Esophagus muscularis mucosa (tissue), 4 donors: Measurements from ENCODE around the gene TMEM97. TPM values are rescaled to one million over a fixed set of nuclear protein-coding genes. Genes with fewer than 3 reads are reported as not detected.
A peak's percentile ranks its signal among the peaks of the same experiment; 100 is the strongest.

Experiments
- DNase-seq: peaks from one replicate; pipeline ENCODE4 v3.0.0-alpha.2; 2017; ENCODE audit errors: extremely low spot score
- H3K27ac ChIP-seq, 4 donors: fragments of 200-600 bp; sonication (generic); replicated peaks in 1 of 4; 1 replicate in 3 of 4; 2 replicates in 1 of 4; pipeline ENCODE4 v1.5.1; 2016 to 2019; ENCODE audit warnings: mild to moderate bottlenecking in 1 of 4
- H3K27me3 ChIP-seq, 4 donors: fragments of 200-600 bp; sonication (generic); one replicate each; pipeline versions ENCODE4 v1.5.1 to v1.6.0; 2016 to 2019
- H3K36me3 ChIP-seq, 4 donors: fragments of 200-600 bp; sonication (generic); one replicate each; pipeline ENCODE4 v1.5.1; 2016 to 2019
- H3K4me1 ChIP-seq, 4 donors: fragments of 200-600 bp; sonication (generic); one replicate each; pipeline ENCODE4 v1.5.1; 2016 to 2019
- H3K4me3 ChIP-seq, 4 donors: fragments of 200-600 bp; sonication (generic); 1 replicate in 2 of 4; 2 replicates in 2 of 4; pipeline ENCODE4 v1.5.1; 2016 to 2019; ENCODE audit warnings: mild to moderate bottlenecking in 4 of 4, moderate library complexity in 1 of 4
- H3K9me3 ChIP-seq, 4 donors: fragments of 200-600 bp; sonication (generic); 1 replicate in 3 of 4; 2 replicates in 1 of 4; pipeline ENCODE4 v1.5.1; 2016 to 2019
- CTCF ChIP-seq, 3 experiments: fragments of 200-600 bp in 2 of 3; fragments of 450-650 bp in 1 of 3; sonication (generic) in 2 of 3; IDR thresholded peaks; one replicate each; pipeline ENCODE4 v1.5.1; 2017 to 2019; ENCODE audit warnings: antibody characterized with exemption in 3 of 3, mild to moderate bottlenecking in 2 of 3, moderate library complexity in 1 of 3
- EP300 ChIP-seq: sonication (generic); formaldehyde crosslinking; IDR thresholded peaks from one replicate; pipeline ENCODE4 v1.6.1; 2017; ENCODE audit warnings: antibody characterized with exemption
- POLR2A ChIP-seq: fragments of 450-650 bp; IDR thresholded peaks from one replicate; pipeline ENCODE4 v1.6.1; 2017; ENCODE audit warnings: antibody characterized with exemption, moderate library complexity, mild to moderate bottlenecking, low read depth
- POLR2AphosphoS5 ChIP-seq, 2 donors: sonication (generic); formaldehyde crosslinking; IDR thresholded peaks; one replicate each; pipeline ENCODE4 v1.6.1; 2017; ENCODE audit warnings: antibody characterized with exemption in 2 of 2
- WGBS: methylation state at CpG from one replicate; pipeline ENCODE4 v1.1.5; 2018; 5-methylcytosine and 5-hydroxymethylcytosine counted together
- intact Hi-C: fragments of 100-400 bp; cut with DNase I; formaldehyde crosslinking; loops from one replicate; pipeline ENCODE4 v1.15.1; 2023
- total RNA-seq, 4 donors: library from RNA; depleted of rRNA; stranded (reverse); fragments of >200 nt; gene quantifications; one replicate each; pipeline versions ENCODE4 v1.1.0 to v1.2.1, GENCODE V29; 2016

Gene TMEM97
- total RNA-seq, 4 donors from 2014 or later: 5.8 to 10.8 (median 10.1) TPM

DNA sequence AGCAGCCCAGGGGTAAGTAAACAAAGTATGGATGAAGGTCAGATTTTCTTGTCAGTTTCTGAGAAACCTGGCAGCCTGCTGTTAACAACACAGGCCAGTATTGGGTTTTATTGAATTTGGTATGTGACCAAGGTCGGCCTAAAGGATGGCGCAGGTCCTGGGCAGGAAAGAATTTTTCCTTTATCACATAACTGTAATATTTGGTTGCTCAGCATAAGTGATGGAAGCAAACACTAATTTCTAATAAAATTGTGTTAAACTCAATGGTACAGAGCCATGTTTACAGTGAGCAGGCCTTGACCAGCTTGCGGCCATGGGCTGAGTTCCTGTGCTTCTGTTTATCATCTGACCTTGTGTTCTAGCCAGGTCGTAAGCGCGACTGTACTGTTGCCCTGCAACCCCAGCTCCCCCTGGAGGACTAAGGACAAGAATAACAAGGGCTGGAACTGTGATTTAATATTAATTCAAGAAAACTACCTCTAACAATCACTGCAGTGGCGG lies 27.8 kb downstream of the TMEM97 start:
- Histone ChIP-seq H3K4me1 (peaks cover 9 to 17% (median 12%) of the 10 kb centered on the region in 4 donors), H3K27ac (peak overlapping the region in 1 of 4 donors; percentile 8), H3K9me3 (no peaks in the 10 kb centered on the region), H3K27me3 (no peaks in the 10 kb centered on the region), H3K4me3 (no peak overlapping the region), H3K36me3 (peaks cover 60 to 100% (median 98%) of the 10 kb centered on the region in 4 donors)
- no peak for DNase-seq
- no peak for TF ChIP-seq POLR2A
- peak in 1 of 3 experiments; percentile 12 for TF ChIP-seq CTCF (IDR thresholded peaks at IDR 0.05)
- no peak for TF ChIP-seq EP300
- no peak for TF ChIP-seq POLR2AphosphoS5 (IDR thresholded peaks at IDR 0.05)
- intact Hi-C loops: no loop called here
- 73% methylated on average over 7 of the region's 7 CpGs for WGBS

- DNase-seq: no peak
- TF ChIP-seq CTCF (IDR thresholded peaks at IDR 0.05) (no peak), EP300 (no peak), POLR2A (no peak), POLR2AphosphoS5 (IDR thresholded peaks at IDR 0.05) (no peak)
- 74% methylated on average over 8 of the region's 8 CpGs for WGBS
Measured at GRCh38 chr17:28347261-28347891, 28.4 kb downstream of the TMEM97 start.

GRCh38 chr17:28348979-28349378 lies 30.0 kb downstream of the TMEM97 start:
- no peak for DNase-seq
- peaks cover 9 to 17% (median 12%) of the 10 kb centered on the region in 4 donors for H3K4me1 ChIP-seq
- no peaks in the 10 kb centered on the region for H3K27me3 ChIP-seq
- no peak for TF ChIP-seq POLR2A
- TF ChIP-seq POLR2AphosphoS5 (IDR thresholded peaks at IDR 0.05): no peak
- no peak for TF ChIP-seq CTCF (IDR thresholded peaks at IDR 0.05)
- no peak for TF ChIP-seq EP300
- WGBS: 70% methylated on average over 2 of the region's 3 CpGs
- no peak overlapping the region for H3K4me3 ChIP-seq
- no peaks in the 10 kb centered on the region for H3K9me3 ChIP-seq
- no peak overlapping the region for H3K27ac ChIP-seq
- peaks cover 68 to 100% (median 98%) of the 10 kb centered on the region in 4 donors for H3K36me3 ChIP-seq
- intact Hi-C loops: no loop called here

More at GRCh38 chr17:28347261-28347891, 28.4 kb downstream of the TMEM97 start:
- peak overlapping the region in 2 of 4 donors; percentile 29 to 39 for H3K27ac ChIP-seq
- H3K4me1 ChIP-seq: peaks cover 9 to 17% (median 12%) of the 10 kb centered on the region in 4 donors
- intact Hi-C loops: no loop called here
- H3K27me3 ChIP-seq: no peaks in the 10 kb centered on the region
- H3K4me3 ChIP-seq: no peak overlapping the region
- H3K9me3 ChIP-seq: no peaks in the 10 kb centered on the region
- H3K36me3 ChIP-seq: peaks cover 60 to 100% (median 98%) of the 10 kb centered on the region in 4 donors

GRCh38 chr17:28350271-28350670 lies 31.3 kb downstream of the TMEM97 start:
- TF ChIP-seq CTCF (IDR thresholded peaks at IDR 0.05) (no peak), POLR2AphosphoS5 (IDR thresholded peaks at IDR 0.05) (no peak), POLR2A (no peak), EP300 (no peak)
- H3K27ac ChIP-seq: no peak overlapping the region
- 92% methylated on average over 7 of the region's 7 CpGs for WGBS
- intact Hi-C loops: no loop called here
- no peak overlapping the region for H3K4me3 ChIP-seq
- peaks cover 9 to 18% (median 15%) of the 10 kb centered on the region in 4 donors for H3K4me1 ChIP-seq
- no peak for DNase-seq
- H3K9me3 ChIP-seq: no peaks in the 10 kb centered on the region
- H3K27me3 ChIP-seq: no peaks in the 10 kb centered on the region
- peaks cover 67 to 100% (median 96%) of the 10 kb centered on the region in 4 donors for H3K36me3 ChIP-seq
